Astrocyte (in vitro differentiated cells and primary cell): ENCODE results near the gene SESN3.

Source experiments
- CTCF ChIP-seq: IDR thresholded peaks from 2 replicates; pipeline ENCODE4 v1.5.1; 2011; ENCODE audit warnings: low read depth, mild to moderate bottlenecking, inconsistent platforms, low read length, moderate library complexity; ENCODE audit not compliant: insufficient read depth
- EZH2 ChIP-seq: IDR thresholded peaks from 2 replicates; pipeline ENCODE4 v1.6.1; 2012; ENCODE audit warnings: mild to moderate bottlenecking, low read length, inconsistent platforms; ENCODE audit not compliant: insufficient read depth

GRCh38 chr11:95254131-95254704 is 23.2 kb upstream of the SESN3 start:
- TF ChIP-seq CTCF (no peak), EZH2 (no peak)
